K562 (cell line): Measurements from ENCODE around the gene ATP8A1. TPM values are rescaled to one million over a fixed set of nuclear protein-coding genes. Genes with fewer than 3 reads are reported as not detected.

Experiments
- ATAC-seq: fragments of 200-7000 bp; cut with Tn5 transposase; 3 replicates; pipeline ENCODE4 v1.9.1; 2020; ENCODE audit warnings: moderate library complexity
- BruUV-seq: library from RNA; stranded (reverse); fragments of 400-500 nt; replicated peaks from 2 replicates; lab custom pipeline; 2021; lab: Mats Ljungman, UMichigan
- CTCF ChIA-PET: fragments of 300-600 bp; formaldehyde crosslinking; extraction: SDS; loops from one replicate; lab custom pipeline; 2021; ENCODE audit warnings: low intra/inter-chr PET ratio; lab: Yijun Ruan, JAX
- POLR2A ChIA-PET: fragments of 300-600, 350-650 bp; sonication (Branson Sonifier 250); formaldehyde crosslinking; extraction: SDS; loops from one replicate; lab custom pipeline; 2021; ENCODE audit warnings: antibody characterized with exemption, inconsistent platforms; lab: Yijun Ruan, JAX
- DNase-seq, 4 experiments: peaks; one replicate each; pipeline versions ENCODE4 v3.0.0 to v3.0.0-alpha.2; 2011 to 2018; ENCODE audit warnings: low spot score in 3 of 4, mixed read lengths in 3 of 4; ENCODE audit errors: extremely low read depth in 1 of 4
- FAIRE-seq: peaks from 2 replicates; lab custom pipeline; 2011; peaks lifted over from hg19 to GRCh38; lab: Jason Lieb, UNC
- H2AFZ ChIP-seq: 2 replicates; pipeline ENCODE4 v1.6.0; 2011; ENCODE audit warnings: low read depth, low read length, control low read depth, inconsistent platforms
- H3K27ac ChIP-seq: fragments of 200-600 bp; 3 replicates; pipeline ENCODE4 v1.8.0; 2011; ENCODE audit warnings: low read depth, mild to moderate bottlenecking, control low read depth, inconsistent platforms, low read length, moderate library complexity, mixed read lengths; ENCODE audit errors: extremely low read depth
- H3K27me3 ChIP-seq, 2 experiments: fragments of 300-600 bp in 1 of 2; 2 replicates in 1 of 2; 3 replicates in 1 of 2; pipeline versions ENCODE4 v1.6.0 to v1.8.0; 2011; ENCODE audit warnings: inconsistent platforms in 2 of 2, low read length in 2 of 2, mild to moderate bottlenecking in 1 of 2, mixed read lengths in 1 of 2, moderate library complexity in 1 of 2; ENCODE audit not compliant: control insufficient read depth in 2 of 2, insufficient read depth in 2 of 2
- H3K36me3 ChIP-seq: fragments of 300-600 bp; 3 replicates; pipeline ENCODE4 v1.8.0; 2011; ENCODE audit warnings: mild to moderate bottlenecking, low read length, inconsistent platforms; ENCODE audit not compliant: control insufficient read depth, insufficient read depth
- H3K4me1 ChIP-seq, 2 experiments: fragments of 200-600 bp in 1 of 2; replicated peaks in 1 of 2; 2 replicates in 1 of 2; 3 replicates in 1 of 2; pipeline versions ENCODE4 v1.5.1 to v1.8.0; 2011; ENCODE audit warnings: inconsistent platforms in 2 of 2, low read length in 2 of 2, mild to moderate bottlenecking in 1 of 2, mixed read lengths in 1 of 2, moderate library complexity in 1 of 2; ENCODE audit not compliant: control insufficient read depth in 2 of 2, insufficient read depth in 2 of 2
- H3K4me2 ChIP-seq: 2 replicates; pipeline ENCODE4 v1.6.1; 2011; ENCODE audit warnings: low read length, control low read depth, inconsistent platforms, mixed read lengths; ENCODE audit not compliant: insufficient read depth
- H3K4me3 ChIP-seq: fragments of 200-600 bp; sonication (generic), shearing (Covaris generic); 2 replicates; pipeline ENCODE4 v1.5.1; 2016; ENCODE audit warnings: control low read depth, inconsistent platforms
- H3K79me2 ChIP-seq: fragments of 200-600 bp; 3 replicates; pipeline ENCODE4 v1.8.0; 2011; ENCODE audit warnings: low read length, inconsistent platforms; ENCODE audit not compliant: control insufficient read depth, insufficient read depth
- H3K9ac ChIP-seq, 2 experiments: 2 replicates each; pipeline versions ENCODE4 v1.6.0 to v1.6.1; 2011; ENCODE audit warnings: low read depth in 2 of 2, low read length in 2 of 2, control low read depth in 1 of 2, inconsistent platforms in 1 of 2, mild to moderate bottlenecking in 1 of 2, mixed read lengths in 1 of 2; ENCODE audit not compliant: insufficient read depth in 1 of 2
- H3K9me1 ChIP-seq: one replicate; pipeline ENCODE4 v1.6.0; 2011; ENCODE audit warnings: inconsistent platforms, mild to moderate bottlenecking, low read length, moderate library complexity; ENCODE audit not compliant: control insufficient read depth, insufficient read depth
- H3K9me3 ChIP-seq: replicated peaks from 2 replicates; pipeline ENCODE4 v1.5.1; 2011; ENCODE audit warnings: low read depth, low read length, inconsistent platforms; ENCODE audit not compliant: control insufficient read depth, insufficient read depth
- H4K20me1 ChIP-seq: replicated peaks from 2 replicates; pipeline ENCODE4 v1.6.1; 2011; ENCODE audit warnings: low read length, inconsistent platforms, mixed read lengths; ENCODE audit not compliant: control insufficient read depth, insufficient read depth
- C11orf30 ChIP-seq: fragments of 450-650 bp; IDR thresholded peaks from 2 replicates; pipeline ENCODE4 v1.6.1; 2016; ENCODE audit warnings: low read depth, mild to moderate bottlenecking
- ETS1 ChIP-seq: conservative IDR thresholded peaks from 2 replicates; pipeline ENCODE4 v1.6.1; 2011; ENCODE audit warnings: low read depth, mild to moderate bottlenecking, low read length; ENCODE audit not compliant: control insufficient read depth
- FOS ChIP-seq: IDR thresholded peaks from 3 replicates; pipeline ENCODE4 v1.6.1; 2011; ENCODE audit not compliant: insufficient read length; ENCODE audit errors: extremely low read depth
- GTF2F1 ChIP-seq: IDR thresholded peaks from 2 replicates; pipeline ENCODE4 v1.6.1; 2011; ENCODE audit warnings: low read depth, low read length, improper control_type of control experiment
- KDM2B ChIP-seq: fragments of 250-450 bp; sonication (Bioruptor Pico); IDR thresholded peaks from 2 replicates; pipeline ENCODE4 v1.8.0; 2021; ENCODE audit warnings: mild to moderate bottlenecking, moderate library complexity
- MCM5 ChIP-seq: fragments of 450-650 bp; IDR thresholded peaks from 2 replicates; pipeline ENCODE4 v1.6.1; 2016; ENCODE audit warnings: low read depth
- MITF ChIP-seq: IDR thresholded peaks from 2 replicates; pipeline ENCODE4 v1.6.1; 2014; ENCODE audit warnings: antibody characterized with exemption
- MTA3 ChIP-seq: fragments of 450-650 bp; formaldehyde crosslinking; IDR thresholded peaks from 2 replicates; pipeline ENCODE4 v1.6.1; 2017; ENCODE audit warnings: mild to moderate bottlenecking, borderline replicate concordance
- SETDB1 ChIP-seq: IDR thresholded peaks from one replicate; pipeline ENCODE4 v1.6.1; 2012; ENCODE audit warnings: low read length, control low read depth, inconsistent platforms
- USF1 ChIP-seq: sonication (generic); formaldehyde crosslinking; IDR thresholded peaks from 2 replicates; pipeline ENCODE4 v1.9.0; 2022; ENCODE audit warnings: mild to moderate bottlenecking, missing genetic modification reagents
- ZKSCAN1 ChIP-seq: fragments of 150-350 bp; IDR thresholded peaks from 2 replicates; pipeline ENCODE4 v1.6.1; 2016; ENCODE audit warnings: low read depth, low read length
- ZNF224 ChIP-seq: sonication (generic); formaldehyde crosslinking; IDR thresholded peaks from 2 replicates; pipeline ENCODE4 v1.8.0; 2022; ENCODE audit warnings: mild to moderate bottlenecking, missing genetic modification reagents
- ZNF57 ChIP-seq: fragments of 450-650 bp; formaldehyde crosslinking; IDR thresholded peaks from 2 replicates; pipeline ENCODE4 v1.4.0; 2020; ENCODE audit warnings: mild to moderate bottlenecking, moderate library complexity
- ZNF740 ChIP-seq, 3 experiments: fragments of 200-800 bp in 1 of 3; sonication (Bioruptor generic) in 1 of 3; sonication (generic) in 1 of 3; formaldehyde crosslinking in 1 of 3; IDR thresholded peaks; 2 replicates each; pipeline versions ENCODE4 v1.6.1 to v1.8.0; 2016 to 2022; ENCODE audit warnings: mild to moderate bottlenecking in 2 of 3, missing compliant biosample characterization in 2 of 3, missing genetic modification characterization in 2 of 3, missing genetic modification reagents in 1 of 3
- ZNF76 ChIP-seq: fragments of 250-450 bp; sonication (Bioruptor Pico); IDR thresholded peaks from 2 replicates; pipeline ENCODE4 v1.4.0; 2020; ENCODE audit warnings: mild to moderate bottlenecking, moderate library complexity, borderline replicate concordance
- WGBS: fragments of 100-300 bp; shearing (Covaris generic); methylation state at CpG from one replicate; pipeline ENCODE4 v1.1.6; 2016; ENCODE audit warnings: low coverage, mixed read lengths; ENCODE audit not compliant: insufficient coverage; ENCODE audit errors: missing lambda C conversion rate; 5-methylcytosine and 5-hydroxymethylcytosine counted together
- in situ Hi-C: fragments of 300-500 bp; cut with MboI; formaldehyde crosslinking; loops from 4 replicates; pipeline ENCODE4 v1.15.0; 2018; ENCODE audit warnings: inconsistent platforms, mixed read lengths
- intact Hi-C: fragments of 100-400 bp; cut with micrococcal nuclease; formaldehyde crosslinking; loops from 2 replicates; pipeline ENCODE4 v1.14.2; 2022
- polyA plus RNA-seq, 8 experiments: library from polyadenylated mRNA; depleted of rRNA in 4 of 8; stranded (reverse) in 5 of 8; unstranded in 3 of 8; fragments of >200 nt; fragmentation: Nextera tagmentation in 2 of 8; fragmentation: Illumina TruSeq in 1 of 8; extraction: Ambion mirVana in 2 of 8; extraction: Trizol in 1 of 8; gene quantifications; 2 replicates each; pipeline versions ENCODE4 v1.2.1 to v1.2.3, GENCODE V29; 2011 to 2014; ENCODE audit warnings: inconsistent platforms in 1 of 8, missing spikeins in 1 of 8
- total RNA-seq, 7 experiments: library from RNA; depleted of rRNA in 6 of 7; stranded (reverse); fragments of >200 nt in 6 of 7; fragmentation: Illumina TruSeq in 2 of 7; extraction: Trizol in 2 of 7; gene quantifications; 2 replicates each; pipeline versions ENCODE4 v1.2.1 to v1.2.3, GENCODE V29; 2011 to 2021; ENCODE audit warnings: low replicate concordance in 1 of 7
- TF ChIP-seq, protein P1 (sequence below): sonication (generic); IDR thresholded peaks from 2 replicates; pipeline ENCODE4 v1.6.1; 2016

The ATP8A1 gene
- total and polyA plus RNA-seq, 9 of the 15 experiments (the other 6 are each of a cell fraction or from before 2014, with no cell fraction given), result 0.05 to 0.29 (median 0.07) TPM; not detected in 2

DNA sequence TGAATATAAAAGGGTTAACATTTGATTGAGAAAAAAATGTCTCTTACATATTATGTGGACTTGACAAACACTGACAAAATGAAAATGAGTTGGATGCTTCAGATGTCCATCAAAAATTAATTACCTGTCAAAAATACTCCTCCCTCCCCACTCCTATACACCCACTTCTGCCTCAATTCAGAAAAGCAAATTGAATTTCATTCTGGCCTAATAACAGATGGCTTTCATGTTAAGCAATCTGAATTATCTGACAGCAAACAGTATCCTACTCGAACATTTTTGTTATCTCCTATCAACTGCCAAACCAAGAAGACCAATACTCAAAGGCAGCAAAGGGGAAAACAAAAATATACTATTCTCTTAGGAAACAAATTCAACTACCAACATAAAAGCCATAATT, 44.0 kb downstream of the ATP8A1 start:
- H4K20me1 ChIP-seq, result no peaks in the 10 kb centered on the region
- H3K4me1 ChIP-seq, result no peaks in the 10 kb centered on the region
- no peaks in the 10 kb centered on the region for H3K79me2 ChIP-seq
- in situ Hi-C loops, result no loop called here
- no peak for DNase-seq
- FAIRE-seq, result no peak
- CTCF ChIA-PET, result no interaction called here
- H3K4me2 ChIP-seq, result no peak overlapping the region
- H3K36me3 ChIP-seq, result no peaks in the 10 kb centered on the region
- TF ChIP-seq USF1 (CRISPR knock-in tag) (no peak), MCM5 (no peak), MITF (no peak), GTF2F1 (no peak), SETDB1 (no peak), C11orf30 (no peak), ETS1 (no peak), FOS (no peak), ZNF740 (CRISPR knock-in tag; IDR thresholded peaks at IDR 0.05) (no peak), ZNF740 (tag; IDR thresholded peaks at IDR 0.05) (no peak), ZKSCAN1 (no peak), ZNF76 (CRISPR knock-in tag) (no peak), KDM2B (CRISPR knock-in tag) (no peak), ZNF224 (CRISPR knock-in tag) (no peak), MTA3 (no peak), ZNF57 (CRISPR knock-in tag) (no peak)
- TF ChIP-seq, protein P1, sequence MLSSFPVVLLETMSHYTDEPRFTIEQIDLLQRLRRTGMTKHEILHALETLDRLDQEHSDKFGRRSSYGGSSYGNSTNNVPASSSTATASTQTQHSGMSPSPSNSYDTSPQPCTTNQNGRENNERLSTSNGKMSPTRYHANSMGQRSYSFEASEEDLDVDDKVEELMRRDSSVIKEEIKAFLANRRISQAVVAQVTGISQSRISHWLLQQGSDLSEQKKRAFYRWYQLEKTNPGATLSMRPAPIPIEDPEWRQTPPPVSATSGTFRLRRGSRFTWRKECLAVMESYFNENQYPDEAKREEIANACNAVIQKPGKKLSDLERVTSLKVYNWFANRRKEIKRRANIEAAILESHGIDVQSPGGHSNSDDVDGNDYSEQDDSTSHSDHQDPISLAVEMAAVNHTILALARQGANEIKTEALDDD, result no peak
- H3K4me3 ChIP-seq, result no peak overlapping the region
- H2AFZ ChIP-seq, result no peak overlapping the region
- intact Hi-C loops, result no loop called here
- 0% methylated on average over 1 of the region's 1 CpG for WGBS
- ATAC-seq, result no peak
- no peaks in the 10 kb centered on the region for H3K9me1 ChIP-seq
- H3K9ac ChIP-seq, result no peak overlapping the region
- POLR2A ChIA-PET, result no interaction called here
- no TSS peak for BruUV-seq
- no peaks in the 10 kb centered on the region for H3K27me3 ChIP-seq
- no peak overlapping the region for H3K27ac ChIP-seq
- no peaks in the 10 kb centered on the region for H3K9me3 ChIP-seq
